HepG2 (cell line): ENCODE measurements around the gene OTUD7B. TPM values are rescaled to one million over a fixed set of nuclear protein-coding genes. Genes with fewer than 3 reads are reported as not detected.

Experiments used
- CBX5 ChIP-seq: sonication (generic); formaldehyde crosslinking; IDR thresholded peaks from 2 replicates; pipeline ENCODE4 v1.4.0; 2020; ENCODE audit warnings: missing genetic modification reagents, borderline replicate concordance
- CREB3 ChIP-seq: sonication (generic); formaldehyde crosslinking; IDR thresholded peaks from 2 replicates; pipeline ENCODE4 v1.5.0; 2020; ENCODE audit warnings: missing genetic modification reagents
- FOXA1 ChIP-seq, 2 experiments: fragments of 450-650 bp in 1 of 2; sonication (generic) in 1 of 2; formaldehyde crosslinking in 1 of 2; IDR thresholded peaks; 2 replicates each; pipeline versions ENCODE4 v1.4.0 to v1.6.1; 2016 to 2020; ENCODE audit warnings: missing genetic modification reagents in 1 of 2
- HOXA3 ChIP-seq: sonication (generic); formaldehyde crosslinking; IDR thresholded peaks from 2 replicates; pipeline ENCODE4 v1.5.0; 2020; ENCODE audit warnings: missing genetic modification reagents
- MTF2 ChIP-seq: sonication (generic); formaldehyde crosslinking; IDR thresholded peaks from 2 replicates; pipeline ENCODE4 v1.5.0; 2020; ENCODE audit warnings: missing genetic modification reagents, borderline replicate concordance
- PITX1 ChIP-seq: sonication (generic); formaldehyde crosslinking; IDR thresholded peaks from 2 replicates; pipeline ENCODE4 v1.5.1; 2020; ENCODE audit warnings: mild to moderate bottlenecking, missing genetic modification reagents
- POLR2AphosphoS2 ChIP-seq: IDR thresholded peaks from 2 replicates; pipeline ENCODE4 v1.6.1; 2011; ENCODE audit warnings: low read depth, low read length, improper control_type of control experiment
- RCOR2 ChIP-seq: IDR thresholded peaks from 2 replicates; pipeline ENCODE4 v1.6.1; 2016; ENCODE audit warnings: missing biosample characterization, missing genetic modification reagents
- SNAPC2 ChIP-seq: sonication (generic); formaldehyde crosslinking; IDR thresholded peaks from 2 replicates; pipeline ENCODE4 v1.8.1; 2022; ENCODE audit warnings: mild to moderate bottlenecking, missing genetic modification reagents
- TAF15 ChIP-seq: fragments of 200-400 bp; formaldehyde crosslinking; IDR thresholded peaks from one replicate; pipeline ENCODE4 v1.6.1; 2018; ENCODE audit warnings: mild to moderate bottlenecking, low read depth, low read length; ENCODE audit not compliant: poor library complexity, severe bottlenecking
- ZBTB43 ChIP-seq: sonication (generic); formaldehyde crosslinking; conservative IDR thresholded peaks from 2 replicates; pipeline ENCODE4 v1.4.0; 2020; ENCODE audit warnings: missing genetic modification reagents
- ZBTB7A ChIP-seq: sonication (generic); formaldehyde crosslinking; IDR thresholded peaks from 2 replicates; pipeline ENCODE4 v1.8.0; 2022; ENCODE audit warnings: mild to moderate bottlenecking, missing genetic modification reagents
- ZFP36L1 ChIP-seq: sonication (generic); formaldehyde crosslinking; IDR thresholded peaks from 2 replicates; pipeline ENCODE4 v1.8.0; 2022; ENCODE audit warnings: mild to moderate bottlenecking, missing genetic modification reagents, moderate library complexity
- ZFY ChIP-seq: sonication (generic); formaldehyde crosslinking; IDR thresholded peaks from 2 replicates; pipeline ENCODE4 v1.4.0; 2020; ENCODE audit warnings: missing genetic modification reagents
- ZNF3 ChIP-seq: IDR thresholded peaks from 2 replicates; pipeline ENCODE4 v1.7.0; 2017; ENCODE audit warnings: inconsistent platforms
- ZNF383 ChIP-seq: sonication (generic); formaldehyde crosslinking; IDR thresholded peaks from 2 replicates; pipeline ENCODE4 v1.4.0; 2020; ENCODE audit warnings: missing genetic modification reagents, mild to moderate bottlenecking, borderline replicate concordance
- ZNF44 ChIP-seq: sonication (generic); formaldehyde crosslinking; IDR thresholded peaks from 2 replicates; pipeline ENCODE4 v1.5.1; 2020; ENCODE audit warnings: mild to moderate bottlenecking, missing genetic modification reagents
- ZNF570 ChIP-seq: sonication (generic); formaldehyde crosslinking; IDR thresholded peaks from 2 replicates; pipeline ENCODE4 v1.4.0; 2020; ENCODE audit warnings: mild to moderate bottlenecking, missing genetic modification reagents, borderline replicate concordance
- polyA plus RNA-seq, 8 experiments: library from polyadenylated mRNA; depleted of rRNA in 3 of 8; stranded (reverse) in 7 of 8; unstranded in 1 of 8; fragments of >200 nt; fragmentation: Illumina TruSeq in 4 of 8; extraction: Trizol in 4 of 8; gene quantifications; 2 replicates each; pipeline versions ENCODE4 v1.2.1 to v1.2.3, GENCODE V29; 2011 to 2016; ENCODE audit warnings: low read depth in 4 of 8, missing spikeins in 1 of 8, mixed read lengths in 1 of 8; ENCODE audit not compliant: insufficient read depth in 1 of 8
- total RNA-seq, 5 experiments: library from RNA; depleted of rRNA; stranded (reverse); fragments of >200 nt; fragmentation: Illumina TruSeq; extraction: Trizol; gene quantifications; 2 replicates each; pipeline ENCODE4 v1.2.3, GENCODE V29; 2016; ENCODE audit warnings: low read depth in 1 of 5
- TF ChIP-seq, protein P1 (sequence below): sonication (generic); formaldehyde crosslinking; IDR thresholded peaks from 2 replicates; pipeline ENCODE4 v1.4.0; 2020; ENCODE audit warnings: mild to moderate bottlenecking, missing genetic modification reagents
- TF ChIP-seq, protein P2 (sequence below): sonication (generic); formaldehyde crosslinking; conservative IDR thresholded peaks from 2 replicates; pipeline ENCODE4 v1.8.0; 2022; ENCODE audit warnings: mild to moderate bottlenecking, moderate library complexity, missing genetic modification reagents
- TF ChIP-seq, protein P3 (sequence below): sonication (generic); formaldehyde crosslinking; IDR thresholded peaks from 2 replicates; pipeline ENCODE4 v1.8.0; 2022; ENCODE audit warnings: mild to moderate bottlenecking, missing genetic modification reagents, moderate library complexity

The OTUD7B gene
- total and polyA plus RNA-seq, 2 of the 13 experiments (the other 11 are each of a cell fraction or from before 2014, with no cell fraction given), result 5.1 to 11.2 TPM

DNA sequence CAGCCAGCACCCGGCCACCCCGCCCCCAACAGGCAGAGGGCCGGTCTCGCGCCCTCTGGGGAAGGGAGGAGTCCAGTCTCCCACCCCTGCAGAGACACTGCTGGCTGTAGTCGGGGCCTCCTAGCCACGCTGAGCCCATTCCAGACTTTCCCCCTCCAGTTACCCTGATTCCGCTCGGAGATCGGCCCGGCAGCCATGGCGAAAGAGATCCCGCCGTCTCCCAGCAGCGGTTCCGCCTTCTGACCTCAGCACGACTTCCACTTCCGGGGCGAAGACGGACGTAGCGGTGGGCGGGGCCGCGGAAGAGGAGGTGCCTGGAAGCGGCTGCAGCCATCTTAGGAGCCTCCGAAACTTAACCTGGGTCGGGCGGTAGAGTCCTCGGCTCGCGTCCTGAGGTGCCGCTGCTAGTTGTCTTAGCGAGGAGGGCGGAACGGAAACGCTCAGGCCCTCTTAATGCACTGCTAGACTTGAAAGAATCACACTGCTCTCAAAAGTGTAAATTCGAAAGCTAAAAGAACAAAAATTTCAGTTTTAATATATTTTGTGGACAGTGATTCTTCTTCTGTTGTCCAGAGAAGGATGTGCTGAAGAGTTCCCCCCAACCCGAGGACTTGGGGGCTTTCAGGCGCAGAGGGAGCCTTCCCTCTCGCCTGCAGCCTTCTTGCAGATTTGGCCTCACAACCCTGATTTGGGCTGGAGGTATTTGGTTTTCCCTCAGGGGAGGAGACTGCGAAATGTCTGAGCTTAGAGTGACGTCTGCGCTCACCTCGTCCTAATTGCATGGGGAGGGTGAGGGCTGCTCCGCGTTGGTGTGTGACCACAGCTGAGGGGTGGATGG lies 82.7 kb downstream of the OTUD7B start, which contains the start of gene SF3B4 (continued):
- no peak for TF ChIP-seq FOXA1 (IDR thresholded peaks at IDR 0.05)
- no peak for TF ChIP-seq FOXA1 (CRISPR knock-in tag; IDR thresholded peaks at IDR 0.05)
- no peak for TF ChIP-seq ZBTB7A (CRISPR knock-in tag)
- 0 out of 2 replicates have a peak, but pooled peaks have one; percentile 61 for TF ChIP-seq ZFP36L1 (CRISPR knock-in tag)
- TF ChIP-seq ZNF44 (CRISPR knock-in tag), result no peak
- peak; percentile 80 for TF ChIP-seq MTF2
- no peak for TF ChIP-seq ZNF3
- TF ChIP-seq ZFY (CRISPR knock-in tag), result peak; percentile 88
- peak; percentile 69; the same call in 1 of the 2 replicates for TF ChIP-seq POLR2AphosphoS2
- TF ChIP-seq, protein P1, sequence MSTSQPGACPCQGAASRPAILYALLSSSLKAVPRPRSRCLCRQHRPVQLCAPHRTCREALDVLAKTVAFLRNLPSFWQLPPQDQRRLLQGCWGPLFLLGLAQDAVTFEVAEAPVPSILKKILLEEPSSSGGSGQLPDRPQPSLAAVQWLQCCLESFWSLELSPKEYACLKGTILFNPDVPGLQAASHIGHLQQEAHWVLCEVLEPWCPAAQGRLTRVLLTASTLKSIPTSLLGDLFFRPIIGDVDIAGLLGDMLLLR (CRISPR knock-in tag), result peak; percentile 39; the same call in 1 of the 2 replicates
- TF ChIP-seq RCOR2 (CRISPR knock-in tag), result 0 out of 2 replicates have a peak, but pooled peaks have one; percentile 10
- no peak for TF ChIP-seq PITX1 (CRISPR knock-in tag)
- TF ChIP-seq CREB3, result no peak
- TF ChIP-seq CBX5, result peak; percentile 47; the same call in 1 of the 2 replicates
- TF ChIP-seq ZBTB43 (CRISPR knock-in tag), result no peak; the same call in 1 of the 2 replicates
- TF ChIP-seq TAF15, result peak; percentile 42
- TF ChIP-seq, protein P2, sequence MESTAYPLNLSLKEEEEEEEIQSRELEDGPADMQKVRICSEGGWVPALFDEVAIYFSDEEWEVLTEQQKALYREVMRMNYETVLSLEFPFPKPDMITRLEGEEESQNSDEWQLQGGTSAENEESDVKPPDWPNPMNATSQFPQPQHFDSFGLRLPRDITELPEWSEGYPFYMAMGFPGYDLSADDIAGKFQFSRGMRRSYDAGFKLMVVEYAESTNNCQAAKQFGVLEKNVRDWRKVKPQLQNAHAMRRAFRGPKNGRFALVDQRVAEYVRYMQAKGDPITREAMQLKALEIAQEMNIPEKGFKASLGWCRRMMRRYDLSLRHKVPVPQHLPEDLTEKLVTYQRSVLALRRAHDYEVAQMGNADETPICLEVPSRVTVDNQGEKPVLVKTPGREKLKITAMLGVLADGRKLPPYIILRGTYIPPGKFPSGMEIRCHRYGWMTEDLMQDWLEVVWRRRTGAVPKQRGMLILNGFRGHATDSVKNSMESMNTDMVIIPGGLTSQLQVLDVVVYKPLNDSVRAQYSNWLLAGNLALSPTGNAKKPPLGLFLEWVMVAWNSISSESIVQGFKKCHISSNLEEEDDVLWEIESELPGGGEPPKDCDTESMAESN (CRISPR knock-in tag), result no peak
- no peak for TF ChIP-seq ZNF570 (CRISPR knock-in tag)
- 0 out of 2 replicates have a peak, but pooled peaks have one; percentile 21 for TF ChIP-seq ZNF383 (CRISPR knock-in tag)
- TF ChIP-seq HOXA3 (CRISPR knock-in tag), result peak; percentile 96
- TF ChIP-seq, protein P3, sequence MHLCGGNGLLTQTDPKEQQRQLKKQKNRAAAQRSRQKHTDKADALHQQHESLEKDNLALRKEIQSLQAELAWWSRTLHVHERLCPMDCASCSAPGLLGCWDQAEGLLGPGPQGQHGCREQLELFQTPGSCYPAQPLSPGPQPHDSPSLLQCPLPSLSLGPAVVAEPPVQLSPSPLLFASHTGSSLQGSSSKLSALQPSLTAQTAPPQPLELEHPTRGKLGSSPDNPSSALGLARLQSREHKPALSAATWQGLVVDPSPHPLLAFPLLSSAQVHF (CRISPR knock-in tag), result no peak; the same call in 1 of the 2 replicates
- no peak for TF ChIP-seq SNAPC2
